ENCODE measurements around the gene NR4A2. TPM values are rescaled to one million over a fixed set of nuclear protein-coding genes. Genes with fewer than 3 reads are reported as not detected.
A peak's percentile ranks its signal among the peaks of the same experiment; 100 is the strongest.

NR4A2 gene
- total and polyA plus RNA-seq, 4 donors = 5.8 to 62.0 (median 19.8) TPM

DNA sequence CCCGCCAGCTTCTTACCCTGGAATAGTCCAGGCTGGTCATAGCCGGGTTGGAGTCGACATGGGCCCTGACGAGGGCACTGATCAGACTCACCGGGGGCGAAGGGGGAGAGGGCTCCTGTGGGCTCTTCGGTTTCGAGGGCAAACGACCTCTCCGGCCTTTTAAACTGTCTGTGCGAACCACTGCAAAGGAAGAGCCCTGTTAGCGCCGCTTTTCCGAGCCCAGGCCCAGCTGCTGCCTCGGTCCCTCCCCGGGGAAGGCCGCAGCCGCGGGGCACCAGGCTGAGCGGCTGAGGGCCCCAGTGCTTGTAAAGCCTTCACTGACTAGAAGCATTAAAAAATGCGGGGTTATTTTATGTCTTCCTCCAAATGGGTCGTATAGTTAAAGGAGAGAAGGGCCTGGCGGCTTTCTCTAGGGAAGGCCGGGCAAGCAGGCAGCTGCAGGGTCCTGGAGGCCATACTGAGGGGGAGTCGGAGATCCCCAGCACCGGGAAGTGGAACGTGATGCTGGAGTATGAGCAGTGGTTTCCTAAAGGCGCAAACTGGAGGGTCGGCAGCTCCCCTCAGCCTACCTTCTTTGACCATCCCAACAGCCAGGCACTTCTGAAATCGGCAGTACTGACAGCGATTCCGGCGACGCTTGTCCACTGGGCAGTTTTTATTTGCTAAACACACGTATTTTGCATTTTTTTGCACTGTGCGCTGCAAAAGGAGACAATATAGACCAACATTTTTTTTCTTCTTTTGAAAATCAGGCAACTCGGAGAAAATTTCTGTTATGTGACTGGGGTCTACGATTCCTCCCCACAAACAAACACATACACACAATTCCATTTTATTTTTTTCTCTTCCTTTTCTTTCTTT, 4.5 kb downstream of the NR4A2 start:
- ATAC-seq (ENCODE audit: low FRiP score) = no peak
- no peaks in the 10 kb centered on the region for H3K27me3 ChIP-seq (ENCODE audit: control insufficient read depth in 1 of 2, insufficient read depth in 2 of 2, low read length in 1 of 2)
- no peak for DNase-seq
- H3K4me3 ChIP-seq (ENCODE audit: low read length in 2 of 2) = no peak overlapping the region
- 95 to 96% methylated on average over 38 of the region's 38 CpGs for WGBS, 2 donors
- peaks cover 0 to 3% of the 10 kb centered on the region in 2 donors for H3K36me3 ChIP-seq (ENCODE audit: control insufficient read depth in 1 of 2, insufficient read depth in 2 of 2, low read length in 1 of 2)
- intact Hi-C loops (cut with DNase I) = no loop called here
- H3K9me3 ChIP-seq (ENCODE audit: control insufficient read depth, low read length) = no peaks in the 10 kb centered on the region
- no peak overlapping the region for H3K27ac ChIP-seq (ENCODE audit: low read depth in 1 of 2, low read length in 2 of 2)
- no peaks in the 10 kb centered on the region for H3K4me1 ChIP-seq (ENCODE audit: control insufficient read depth in 1 of 2, insufficient read depth in 2 of 2, low read length in 2 of 2)

DNA sequence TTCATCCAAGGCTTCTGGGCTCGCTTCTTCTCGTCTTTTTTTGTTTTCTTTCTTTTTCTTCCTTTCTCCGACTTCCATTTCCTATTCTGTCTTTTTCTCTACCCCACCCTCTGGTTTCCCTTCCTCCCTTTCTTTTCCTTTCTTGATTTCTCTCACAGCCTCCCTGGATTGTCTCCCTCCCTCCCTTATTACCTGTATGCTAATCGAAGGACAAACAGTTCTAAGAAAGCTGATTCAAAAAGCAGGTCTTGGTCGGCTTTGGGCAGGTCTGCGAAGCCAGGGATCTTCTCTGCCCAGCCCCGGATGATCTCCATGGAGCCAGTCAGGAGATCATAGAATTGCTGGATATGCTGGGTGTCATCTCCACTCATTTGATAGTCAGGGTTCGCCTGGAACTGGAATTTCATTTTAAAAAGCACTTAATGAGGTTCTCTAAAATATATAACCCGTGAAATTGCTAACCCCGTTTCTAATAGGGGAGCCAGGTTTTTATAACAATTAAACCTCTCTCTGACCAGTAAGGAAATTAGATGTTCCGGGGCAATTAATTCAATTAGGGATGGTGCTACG, 5.9 kb downstream of the NR4A2 start:
- Histone ChIP-seq H3K27ac (ENCODE audit: low read depth in 1 of 2, low read length in 2 of 2) (no peak overlapping the region), H3K27me3 (ENCODE audit: control insufficient read depth in 1 of 2, insufficient read depth in 2 of 2, low read length in 1 of 2) (no peaks in the 10 kb centered on the region), H3K36me3 (ENCODE audit: control insufficient read depth in 1 of 2, insufficient read depth in 2 of 2, low read length in 1 of 2) (peaks cover 0 to 3% of the 10 kb centered on the region in 2 donors), H3K4me1 (ENCODE audit: control insufficient read depth in 1 of 2, insufficient read depth in 2 of 2, low read length in 2 of 2) (no peaks in the 10 kb centered on the region), H3K9me3 (ENCODE audit: control insufficient read depth, low read length) (no peaks in the 10 kb centered on the region), H3K4me3 (ENCODE audit: low read length in 2 of 2) (no peak overlapping the region)
- intact Hi-C loops (cut with DNase I) = no loop called here
- DNase-seq = no peak
- WGBS, 2 donors = 94 to 95% methylated on average over 12 of the region's 12 CpGs
- ATAC-seq (ENCODE audit: low FRiP score) = no peak

DNA sequence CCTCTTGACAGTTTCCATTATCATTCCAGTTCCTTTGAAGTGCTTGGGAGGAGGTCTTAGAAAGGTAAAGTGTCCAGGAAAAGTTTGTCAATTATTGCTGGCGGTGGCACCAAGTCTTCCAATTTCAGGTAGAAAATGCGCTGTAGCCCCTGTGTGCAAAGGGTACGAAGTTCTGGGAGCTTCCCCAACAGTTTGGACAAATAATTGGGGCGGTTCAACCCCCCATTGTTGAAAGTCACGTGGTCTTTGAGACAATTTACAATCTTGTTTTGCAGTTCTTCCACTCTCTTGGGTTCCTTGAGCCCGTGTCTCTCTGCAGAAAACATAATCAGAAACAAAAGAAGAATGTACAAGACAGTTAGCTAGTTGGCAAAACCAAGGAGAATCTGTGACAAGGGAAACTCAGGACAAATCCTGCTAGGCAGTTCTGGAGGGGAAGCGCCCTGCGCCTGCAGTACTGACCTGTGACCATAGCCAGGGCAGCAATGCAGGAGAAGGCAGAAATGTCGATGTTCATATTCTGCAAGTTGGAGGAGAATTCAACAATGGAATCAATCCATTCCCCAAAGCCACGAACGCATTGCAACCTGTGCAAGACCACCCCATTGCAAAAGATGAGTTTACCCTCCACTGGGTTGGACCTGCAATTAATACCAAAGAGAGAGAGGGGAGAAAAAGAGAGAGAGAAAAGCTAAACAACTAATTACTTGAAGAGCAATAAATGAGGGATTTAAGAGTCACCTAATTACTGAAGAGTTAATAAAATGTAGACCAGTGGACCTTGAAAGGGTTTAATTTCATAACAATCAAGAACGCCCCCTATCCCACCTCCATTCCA, 6.6 kb downstream of the NR4A2 start:
- Histone ChIP-seq H3K36me3 (ENCODE audit: control insufficient read depth in 1 of 2, insufficient read depth in 2 of 2, low read length in 1 of 2) (peaks cover 0 to 3% of the 10 kb centered on the region in 2 donors), H3K27ac (ENCODE audit: low read depth in 1 of 2, low read length in 2 of 2) (no peak overlapping the region)
- no peak for ATAC-seq (ENCODE audit: low FRiP score)

DNA sequence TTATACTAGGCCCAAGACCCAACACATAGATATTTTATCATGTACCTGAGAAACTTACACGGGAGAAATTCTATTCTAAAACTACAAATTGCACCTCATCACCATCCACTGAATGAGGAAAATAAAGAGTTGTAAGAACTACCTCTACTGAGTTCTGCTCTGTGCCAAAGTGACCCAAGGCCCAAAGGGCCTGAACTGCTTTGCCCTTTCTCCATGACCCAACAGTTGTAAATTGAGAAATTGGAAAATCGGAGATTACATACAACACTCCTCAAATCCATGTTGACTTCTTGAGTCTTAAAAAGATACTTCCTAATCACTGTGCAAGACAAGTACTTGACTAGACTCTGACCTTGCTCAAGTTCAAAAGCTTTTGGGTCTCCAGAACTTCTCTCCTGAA, 8.8 kb downstream of the NR4A2 start:
- no peaks in the 10 kb centered on the region for H3K27me3 ChIP-seq (ENCODE audit: control insufficient read depth in 1 of 2, insufficient read depth in 2 of 2, low read length in 1 of 2)
- H3K36me3 ChIP-seq (ENCODE audit: control insufficient read depth in 1 of 2, insufficient read depth in 2 of 2, low read length in 1 of 2) = peaks cover 0 to 3% of the 10 kb centered on the region in 2 donors
- ATAC-seq (ENCODE audit: low FRiP score) (no peak), DNase-seq (no peak)
- H3K4me3 ChIP-seq (ENCODE audit: low read length in 2 of 2) = no peak overlapping the region
- WGBS, 2 donors = 96 to 98% methylated on average over 2 of the region's 2 CpGs
- intact Hi-C loops (cut with DNase I) = loop anchor here in 1 of 2 donors (5.0 kb wide), 1 partner anchor 79 kb away; no protein-coding TSS in a partner anchor
- H3K27ac ChIP-seq (ENCODE audit: low read depth in 1 of 2, low read length in 2 of 2) = no peak overlapping the region
- H3K4me1 ChIP-seq (ENCODE audit: control insufficient read depth in 1 of 2, insufficient read depth in 2 of 2, low read length in 2 of 2) = no peaks in the 10 kb centered on the region
- H3K9me3 ChIP-seq (ENCODE audit: control insufficient read depth, low read length) = no peaks in the 10 kb centered on the region

More for the DNA sequence above, 6.6 kb downstream of the NR4A2 start:
- Histone ChIP-seq H3K4me3 (ENCODE audit: low read length in 2 of 2) (no peak overlapping the region), H3K27me3 (ENCODE audit: control insufficient read depth in 1 of 2, insufficient read depth in 2 of 2, low read length in 1 of 2) (no peaks in the 10 kb centered on the region), H3K9me3 (ENCODE audit: control insufficient read depth, low read length) (no peaks in the 10 kb centered on the region), H3K4me1 (ENCODE audit: control insufficient read depth in 1 of 2, insufficient read depth in 2 of 2, low read length in 2 of 2) (no peaks in the 10 kb centered on the region)
- intact Hi-C loops (cut with DNase I) = no loop called here
- DNase-seq = no peak
- WGBS, 2 donors = 95 to 96% methylated on average over 12 of the region's 12 CpGs

DNA sequence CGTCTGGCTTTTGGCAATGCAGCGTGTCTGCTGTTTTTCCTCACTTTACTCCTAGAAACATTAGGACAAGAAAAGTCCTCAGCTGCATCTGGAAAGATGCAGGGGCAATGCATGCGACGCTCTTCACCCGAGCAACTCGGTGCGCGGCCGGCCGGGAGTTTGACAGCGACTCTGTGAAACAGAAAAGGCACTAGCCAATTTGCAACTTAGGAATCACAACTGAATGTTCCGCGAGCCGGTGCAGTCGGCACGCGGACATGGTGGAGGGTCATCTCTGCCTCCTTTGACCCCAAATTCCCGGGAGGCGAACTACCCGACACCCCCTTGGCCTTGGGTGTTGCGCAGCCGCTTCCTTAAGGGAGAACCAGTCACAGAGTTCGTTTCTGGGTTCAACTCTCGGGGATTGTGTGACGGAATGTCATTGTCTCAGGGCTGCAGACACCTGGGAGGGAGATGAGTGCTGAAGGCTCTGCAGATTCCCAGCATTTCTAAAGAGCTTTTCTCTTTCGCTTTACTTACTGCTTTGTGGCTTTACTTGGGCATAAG, 9.8 kb downstream of the NR4A2 start:
- no peaks in the 10 kb centered on the region for H3K4me1 ChIP-seq (ENCODE audit: control insufficient read depth in 1 of 2, insufficient read depth in 2 of 2, low read length in 2 of 2)
- intact Hi-C loops (cut with DNase I) = loop anchor here in 1 of 2 donors (5.0 kb wide), 1 partner anchor 80 kb away; no protein-coding TSS in a partner anchor
- DNase-seq = no peak
- no peaks in the 10 kb centered on the region for H3K27me3 ChIP-seq (ENCODE audit: control insufficient read depth in 1 of 2, insufficient read depth in 2 of 2, low read length in 1 of 2)
- WGBS, 2 donors = 42 to 45% methylated on average over 26 of the region's 26 CpGs
- peaks cover 0 to 3% of the 10 kb centered on the region in 2 donors for H3K36me3 ChIP-seq (ENCODE audit: control insufficient read depth in 1 of 2, insufficient read depth in 2 of 2, low read length in 1 of 2)
- ATAC-seq (ENCODE audit: low FRiP score) = no peak
- no peak overlapping the region for H3K27ac ChIP-seq (ENCODE audit: low read depth in 1 of 2, low read length in 2 of 2)
- no peak overlapping the region for H3K4me3 ChIP-seq (ENCODE audit: low read length in 2 of 2)
- H3K9me3 ChIP-seq (ENCODE audit: control insufficient read depth, low read length) = no peaks in the 10 kb centered on the region

DNA sequence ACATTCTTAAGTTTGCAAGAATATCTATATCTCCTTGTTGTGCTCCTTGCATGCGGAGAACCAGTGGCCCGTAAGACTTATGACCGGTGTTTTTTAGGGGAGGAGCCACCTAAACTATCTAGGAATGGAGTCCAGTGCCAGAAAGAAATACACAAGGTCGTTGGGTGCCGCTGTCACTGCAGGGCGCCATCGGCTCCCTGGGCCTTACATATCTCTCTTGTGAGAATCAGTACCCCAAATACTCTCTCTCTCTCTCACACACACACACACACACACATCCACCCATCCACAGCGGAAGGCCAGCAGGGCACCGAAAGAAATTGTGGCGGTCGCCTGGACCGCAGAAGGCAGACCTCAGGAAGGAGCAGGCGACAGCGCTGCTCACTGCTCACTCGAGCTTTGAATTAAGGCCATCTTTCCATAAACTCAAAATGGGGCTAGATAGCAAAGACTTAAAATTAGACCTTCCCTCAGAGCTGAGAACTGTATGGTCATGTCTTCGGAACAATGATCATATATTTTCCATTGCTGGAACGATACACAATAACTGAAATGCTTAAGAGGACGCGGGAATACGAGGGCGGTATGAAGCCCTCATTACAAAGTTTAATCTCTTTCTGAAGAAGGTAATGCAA, 10.4 kb downstream of the NR4A2 start:
- WGBS, 2 donors = 18 to 21% methylated on average over 21 of the region's 21 CpGs
- ATAC-seq (ENCODE audit: low FRiP score) (no peak), DNase-seq (no peak)
- Histone ChIP-seq H3K27me3 (ENCODE audit: control insufficient read depth in 1 of 2, insufficient read depth in 2 of 2, low read length in 1 of 2) (no peaks in the 10 kb centered on the region), H3K36me3 (ENCODE audit: control insufficient read depth in 1 of 2, insufficient read depth in 2 of 2, low read length in 1 of 2) (peaks cover 0 to 3% of the 10 kb centered on the region in 2 donors), H3K9me3 (ENCODE audit: control insufficient read depth, low read length) (no peaks in the 10 kb centered on the region), H3K4me3 (ENCODE audit: low read length in 2 of 2) (peak overlapping the region in 1 of 2 donors; percentile 27), H3K27ac (ENCODE audit: low read depth in 1 of 2, low read length in 2 of 2) (no peak overlapping the region), H3K4me1 (ENCODE audit: control insufficient read depth in 1 of 2, insufficient read depth in 2 of 2, low read length in 2 of 2) (no peaks in the 10 kb centered on the region)
- intact Hi-C loops (cut with DNase I) = loop anchor here in 1 of 2 donors (5.0 kb wide), 1 partner anchor 80 kb away; no protein-coding TSS in a partner anchor

DNA sequence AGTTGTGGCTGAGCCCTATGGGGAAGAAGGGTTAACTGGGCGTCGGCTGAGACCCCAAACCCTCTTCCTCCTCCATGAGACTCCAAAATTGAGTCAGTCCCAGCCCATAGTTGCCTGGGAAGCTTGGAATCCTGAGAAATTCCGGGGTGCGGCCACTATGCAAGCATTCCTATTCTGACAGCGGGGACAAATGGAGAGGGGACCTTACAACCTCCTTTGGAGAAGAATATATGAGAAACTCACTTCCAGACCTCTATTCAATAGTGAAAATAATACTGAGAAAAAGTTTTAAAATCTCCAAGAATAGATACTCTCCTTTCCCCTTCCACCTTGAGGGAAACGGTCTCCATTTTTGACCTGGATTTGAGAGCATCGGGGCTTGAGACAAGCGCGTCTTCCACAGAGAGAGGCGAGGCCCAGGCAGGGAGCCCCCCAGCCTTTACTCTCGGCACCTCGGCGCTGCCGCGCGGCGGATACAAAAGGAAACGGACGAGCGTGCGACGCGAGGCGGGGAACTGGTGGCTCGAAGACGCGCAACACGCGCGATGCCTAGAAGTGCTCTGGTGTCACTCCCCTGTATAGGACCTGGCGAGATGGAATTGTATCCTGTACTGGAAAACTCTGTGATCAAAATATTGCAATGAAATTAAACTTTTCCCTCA, 11.1 kb downstream of the NR4A2 start:
- Histone ChIP-seq H3K27me3 (ENCODE audit: control insufficient read depth in 1 of 2, insufficient read depth in 2 of 2, low read length in 1 of 2) (no peaks in the 10 kb centered on the region), H3K27ac (ENCODE audit: low read depth in 1 of 2, low read length in 2 of 2) (no peak overlapping the region), H3K4me3 (ENCODE audit: low read length in 2 of 2) (peak overlapping the region; percentile 14 to 50), H3K9me3 (ENCODE audit: control insufficient read depth, low read length) (no peaks in the 10 kb centered on the region), H3K36me3 (ENCODE audit: control insufficient read depth in 1 of 2, insufficient read depth in 2 of 2, low read length in 1 of 2) (no peaks in the 10 kb centered on the region), H3K4me1 (ENCODE audit: control insufficient read depth in 1 of 2, insufficient read depth in 2 of 2, low read length in 2 of 2) (no peaks in the 10 kb centered on the region)
- no peak for ATAC-seq (ENCODE audit: low FRiP score)
- 4 to 5% methylated on average over 31 of the region's 31 CpGs for WGBS, 2 donors
- intact Hi-C loops (cut with DNase I) = loop anchor here in 1 of 2 donors (5.0 kb wide), 1 partner anchor 81 kb away; no protein-coding TSS in a partner anchor
- peak in 1 of 2 donors; percentile 82 for DNase-seq

Data from aorta (tissue), 5 donors.